ENCODE data around the gene JAK3.

- TF ChIP-seq EP300 (IDR thresholded peaks at IDR 0.05; ENCODE audit: borderline replicate concordance in 1 of 2, low read depth in 1 of 2, low read length in 1 of 2) (no peak; a peak in 1 of 4 replicates), MXI1 (IDR thresholded peaks at IDR 0.05; ENCODE audit: low read depth, low read length) (peak; percentile 36; the same call in 1 of the 2 replicates), CTCF (IDR thresholded peaks at IDR 0.05) (peak; percentile 16; the same call in 1 of the 2 replicates), FOXM1 (IDR thresholded peaks at IDR 0.05; ENCODE audit: low read depth) (no peak), REST (IDR thresholded peaks at IDR 0.05; ENCODE audit: low read depth, low read length) (no peak), GABPA (IDR thresholded peaks at IDR 0.05; ENCODE audit: low read depth) (no peak)
Measured at GRCh38 chr19:17829855-17830566, 17.8 kb downstream of the JAK3 start.

Data from SK-N-SH (cell line).